ENCODE measurements around the gene MSMO1.

- TF ChIP-seq CTCF (IDR thresholded peaks at IDR 0.05) (no peak), POLR2A (IDR thresholded peaks at IDR 0.05) (no peak)
Measured at GRCh38 chr4:165381821-165382373, 54.4 kb downstream of the MSMO1 start.
